ENCODE measurements around the gene GPR108.

The GPR108 gene

GRCh38 chr19:6733338-6734095, 3.9 kb downstream of the GPR108 start:
- H2AFZ ChIP-seq (ENCODE audit: low read length): no peak overlapping the region
- H3K4me1 ChIP-seq (ENCODE audit: insufficient read depth, low read length, poor library complexity, severe bottlenecking): peaks cover 16% of the 10 kb centered on the region
- H3K36me3 ChIP-seq (ENCODE audit: insufficient read depth, low read length): no peaks in the 10 kb centered on the region
- H3K9me2 ChIP-seq (replicated peaks; ENCODE audit: low read depth, low read length): no peaks in the 10 kb centered on the region
- H3F3A ChIP-seq (ENCODE audit: low read depth): no peaks in the 10 kb centered on the region
- H3K79me2 ChIP-seq (ENCODE audit: insufficient read depth, low read length): peaks cover 11% of the 10 kb centered on the region; the same call in 1 of the 2 replicates
- no peaks in the 10 kb centered on the region for H3K27me3 ChIP-seq (ENCODE audit: insufficient read depth, low read length, poor library complexity, severe bottlenecking)
- H4K20me1 ChIP-seq (ENCODE audit: insufficient read depth, low read length, poor library complexity, severe bottlenecking): peaks cover 7% of the 10 kb centered on the region
- H3K4me2 ChIP-seq (ENCODE audit: low read depth, low read length, poor library complexity, severe bottlenecking): no peak overlapping the region
- no peak overlapping the region for H3K4me3 ChIP-seq (ENCODE audit: low read length, poor library complexity, severe bottlenecking)
- no peaks in the 10 kb centered on the region for H3K9me3 ChIP-seq (ENCODE audit: insufficient read depth, low read depth, low read length)
- no peak for TF ChIP-seq EZH2phosphoT487 (IDR thresholded peaks at IDR 0.05; ENCODE audit: borderline replicate concordance)
- TF ChIP-seq, protein P1, sequence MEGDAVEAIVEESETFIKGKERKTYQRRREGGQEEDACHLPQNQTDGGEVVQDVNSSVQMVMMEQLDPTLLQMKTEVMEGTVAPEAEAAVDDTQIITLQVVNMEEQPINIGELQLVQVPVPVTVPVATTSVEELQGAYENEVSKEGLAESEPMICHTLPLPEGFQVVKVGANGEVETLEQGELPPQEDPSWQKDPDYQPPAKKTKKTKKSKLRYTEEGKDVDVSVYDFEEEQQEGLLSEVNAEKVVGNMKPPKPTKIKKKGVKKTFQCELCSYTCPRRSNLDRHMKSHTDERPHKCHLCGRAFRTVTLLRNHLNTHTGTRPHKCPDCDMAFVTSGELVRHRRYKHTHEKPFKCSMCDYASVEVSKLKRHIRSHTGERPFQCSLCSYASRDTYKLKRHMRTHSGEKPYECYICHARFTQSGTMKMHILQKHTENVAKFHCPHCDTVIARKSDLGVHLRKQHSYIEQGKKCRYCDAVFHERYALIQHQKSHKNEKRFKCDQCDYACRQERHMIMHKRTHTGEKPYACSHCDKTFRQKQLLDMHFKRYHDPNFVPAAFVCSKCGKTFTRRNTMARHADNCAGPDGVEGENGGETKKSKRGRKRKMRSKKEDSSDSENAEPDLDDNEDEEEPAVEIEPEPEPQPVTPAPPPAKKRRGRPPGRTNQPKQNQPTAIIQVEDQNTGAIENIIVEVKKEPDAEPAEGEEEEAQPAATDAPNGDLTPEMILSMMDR (conservative IDR thresholded peaks at IDR 0.05; ENCODE audit: low read length): peak; percentile 41; the same call in 1 of the 2 replicates
- no peak overlapping the region for H3K9ac ChIP-seq (ENCODE audit: low read depth, low read length, poor library complexity, severe bottlenecking)

- no peaks in the 10 kb centered on the region for H3F3A ChIP-seq (ENCODE audit: low read depth)
- no peaks in the 10 kb centered on the region for H3K36me3 ChIP-seq (ENCODE audit: insufficient read depth, low read length)
- H3K4me2 ChIP-seq (ENCODE audit: low read depth, low read length, poor library complexity, severe bottlenecking): no peak overlapping the region
- H4K20me1 ChIP-seq (ENCODE audit: insufficient read depth, low read length, poor library complexity, severe bottlenecking): peaks cover 7% of the 10 kb centered on the region
- no peak overlapping the region for H3K9ac ChIP-seq (ENCODE audit: low read depth, low read length, poor library complexity, severe bottlenecking)
- no peak overlapping the region for H2AFZ ChIP-seq (ENCODE audit: low read length)
- no peaks in the 10 kb centered on the region for H3K27me3 ChIP-seq (ENCODE audit: insufficient read depth, low read length, poor library complexity, severe bottlenecking)
- H3K4me1 ChIP-seq (ENCODE audit: insufficient read depth, low read length, poor library complexity, severe bottlenecking): peaks cover 10% of the 10 kb centered on the region
- H3K79me2 ChIP-seq (ENCODE audit: insufficient read depth, low read length): peaks cover 11% of the 10 kb centered on the region; the same call in 1 of the 2 replicates
- H3K4me3 ChIP-seq (ENCODE audit: low read length, poor library complexity, severe bottlenecking): no peak overlapping the region
- no peaks in the 10 kb centered on the region for H3K9me3 ChIP-seq (ENCODE audit: insufficient read depth, low read depth, low read length)
- TF ChIP-seq EZH2phosphoT487 (IDR thresholded peaks at IDR 0.05; ENCODE audit: borderline replicate concordance): no peak
- TF ChIP-seq, protein P1 (conservative IDR thresholded peaks at IDR 0.05; ENCODE audit: low read length): no peak
- H3K9me2 ChIP-seq (replicated peaks; ENCODE audit: low read depth, low read length): no peaks in the 10 kb centered on the region
Measured at GRCh38 chr19:6732803-6733337, 4.5 kb downstream of the GPR108 start.

DNA sequence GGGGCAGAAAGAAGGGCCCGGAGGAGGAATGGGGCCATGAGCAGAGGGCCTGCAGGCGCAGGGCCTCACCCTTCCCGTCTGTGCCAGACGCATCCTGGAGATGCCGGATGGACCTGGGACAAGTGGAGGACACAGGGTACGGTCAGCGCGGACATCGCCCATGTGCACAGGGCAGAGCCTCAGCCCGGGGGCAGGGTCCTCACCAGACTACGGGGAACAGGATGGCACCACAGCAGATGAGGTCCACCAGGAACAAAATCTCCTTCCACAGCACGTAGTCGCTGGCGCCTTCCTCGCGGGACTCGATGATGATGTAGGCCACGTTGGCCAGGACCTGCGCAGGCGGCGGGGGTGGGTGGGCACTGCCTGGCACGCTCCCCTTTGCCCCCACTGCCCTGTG, 5.6 kb downstream of the GPR108 start:
- Histone ChIP-seq H3K9me3 (ENCODE audit: insufficient read depth, low read depth, low read length) (no peaks in the 10 kb centered on the region), H3K4me3 (ENCODE audit: low read length, poor library complexity, severe bottlenecking) (no peak overlapping the region), H3K36me3 (ENCODE audit: insufficient read depth, low read length) (no peaks in the 10 kb centered on the region), H3K27me3 (ENCODE audit: insufficient read depth, low read length, poor library complexity, severe bottlenecking) (no peaks in the 10 kb centered on the region), H3K9ac (ENCODE audit: low read depth, low read length, poor library complexity, severe bottlenecking) (no peak overlapping the region), H2AFZ (ENCODE audit: low read length) (no peak overlapping the region), H3F3A (ENCODE audit: low read depth) (no peaks in the 10 kb centered on the region), H3K79me2 (ENCODE audit: insufficient read depth, low read length) (peaks cover 11% of the 10 kb centered on the region; the same call in 1 of the 2 replicates), H3K4me1 (ENCODE audit: insufficient read depth, low read length, poor library complexity, severe bottlenecking) (peaks cover 9% of the 10 kb centered on the region), H3K9me2 (replicated peaks; ENCODE audit: low read depth, low read length) (no peaks in the 10 kb centered on the region), H4K20me1 (ENCODE audit: insufficient read depth, low read length, poor library complexity, severe bottlenecking) (peaks cover 5% of the 10 kb centered on the region), H3K4me2 (ENCODE audit: low read depth, low read length, poor library complexity, severe bottlenecking) (no peak overlapping the region)
- TF ChIP-seq EZH2phosphoT487 (IDR thresholded peaks at IDR 0.05; ENCODE audit: borderline replicate concordance): no peak
- TF ChIP-seq, protein P1 (conservative IDR thresholded peaks at IDR 0.05; ENCODE audit: low read length): no peak
